H1 (cell line): ENCODE results near the gene USPL1. TPM values are rescaled to one million over a fixed set of nuclear protein-coding genes. Genes with fewer than 3 reads are reported as not detected.

ENCODE experiments used
- EZH2 ChIP-seq: fragments of 200-600 bp; sonication (generic); IDR thresholded peaks from 2 replicates; pipeline ENCODE4 v1.7.1; 2012; ENCODE audit warnings: low read depth, mild to moderate bottlenecking, moderate library complexity, low read length, inconsistent platforms; ENCODE audit not compliant: severe bottlenecking
- NANOG ChIP-seq: IDR thresholded peaks from 2 replicates; pipeline ENCODE4 v1.6.1; 2011; ENCODE audit warnings: low read length, low read depth, mild to moderate bottlenecking, inconsistent platforms; ENCODE audit not compliant: insufficient read depth, poor library complexity, severe bottlenecking
- SAP30 ChIP-seq: fragments of 300-600 bp; sonication (generic); IDR thresholded peaks from 2 replicates; pipeline ENCODE4 v1.7.1; 2012; ENCODE audit warnings: low read length, moderate library complexity, mild to moderate bottlenecking, inconsistent platforms; ENCODE audit not compliant: insufficient read depth, insufficient replicate concordance
- polyA plus RNA-seq, 7 experiments: library from polyadenylated mRNA; depleted of rRNA in 3 of 7; stranded (reverse) in 5 of 7; unstranded in 2 of 7; fragments of >200 nt in 5 of 7; fragments of 200-250 nt in 2 of 7; gene quantifications; 1 replicate in 5 of 7; 2 replicates in 1 of 7; 4 replicates in 1 of 7; pipeline versions ENCODE4 v1.2.1 to v1.2.3, GENCODE V29; 2011 to 2013; ENCODE audit warnings: missing spikeins in 2 of 7, mixed read lengths in 2 of 7
- total RNA-seq: library from RNA; stranded (reverse); fragmentation: NEBNext Ultra II Directional; extraction: Animal tissue kit (Norgen Biotek cat#: 25700); gene quantifications from 2 replicates; pipeline ENCODE4 v1.2.1, GENCODE V29; 2021

USPL1 gene
- total and polyA plus RNA-seq, 2 of the 8 experiments (the other 6 are each of a cell fraction or from before 2014, with no cell fraction given) = 6.3 to 17.1 TPM

DNA sequence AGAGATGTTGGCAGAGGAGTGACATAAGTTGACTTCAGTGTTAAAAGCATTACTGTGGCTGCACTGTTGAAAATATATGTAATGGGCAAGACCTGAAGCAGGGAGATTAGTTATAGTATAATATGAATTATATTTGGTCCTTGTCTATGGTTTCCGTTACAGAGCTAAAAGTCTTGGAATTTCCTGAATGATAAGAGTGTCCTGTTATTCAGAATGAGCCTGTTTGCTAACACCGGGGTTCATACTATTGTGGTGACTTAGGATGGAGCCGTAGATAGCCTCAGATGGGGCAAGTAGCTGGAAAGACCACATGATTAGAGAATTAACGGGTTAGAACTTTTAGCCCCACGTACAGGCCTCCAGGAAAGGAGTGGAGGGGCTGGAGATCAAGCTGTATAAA, 5.7 kb downstream of the USPL1 start (continued):
- no peak for TF ChIP-seq EZH2
- TF ChIP-seq SAP30 = no peak
- no peak for TF ChIP-seq NANOG
